ENCODE measurements around the gene ABI2.
A peak's percentile ranks its signal among the peaks of the same experiment; 100 is the strongest.
"Not testable (repeated sequence)": the region's sequence is repeated elsewhere in the genome, so short reads cannot be mapped to it uniquely, and the experiment has no call there.

Gene ABI2

DNA sequence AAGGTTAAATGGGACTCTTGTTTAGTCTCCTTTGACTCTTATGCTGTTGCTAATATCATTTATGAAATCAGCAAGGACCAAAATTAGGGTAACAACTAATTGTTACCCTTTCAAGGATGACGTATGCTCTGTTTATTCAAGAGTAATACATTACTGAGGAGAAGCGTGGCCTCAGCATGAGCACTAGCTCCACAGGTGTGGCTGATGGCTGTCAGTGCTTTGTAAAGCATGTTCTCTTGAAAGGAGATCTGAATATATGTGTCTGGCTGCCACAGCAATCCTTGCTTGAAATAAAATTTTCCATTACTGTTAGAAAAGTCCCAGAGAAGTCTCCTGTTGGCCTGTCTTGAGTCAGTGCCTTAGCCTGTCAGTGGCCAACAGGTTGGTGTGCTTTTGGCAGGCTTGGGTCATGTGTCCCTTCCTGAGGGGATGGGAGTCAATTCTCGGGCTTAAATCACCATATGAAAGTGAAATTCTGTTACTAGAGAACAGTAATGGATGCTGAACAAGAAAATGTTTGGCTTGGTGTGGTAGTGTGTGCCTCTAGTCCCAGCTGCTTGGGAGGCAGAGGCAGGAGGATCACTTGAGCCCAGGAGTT, 32.7 kb downstream of the ABI2 start:
- no peak for DNase-seq

DNA sequence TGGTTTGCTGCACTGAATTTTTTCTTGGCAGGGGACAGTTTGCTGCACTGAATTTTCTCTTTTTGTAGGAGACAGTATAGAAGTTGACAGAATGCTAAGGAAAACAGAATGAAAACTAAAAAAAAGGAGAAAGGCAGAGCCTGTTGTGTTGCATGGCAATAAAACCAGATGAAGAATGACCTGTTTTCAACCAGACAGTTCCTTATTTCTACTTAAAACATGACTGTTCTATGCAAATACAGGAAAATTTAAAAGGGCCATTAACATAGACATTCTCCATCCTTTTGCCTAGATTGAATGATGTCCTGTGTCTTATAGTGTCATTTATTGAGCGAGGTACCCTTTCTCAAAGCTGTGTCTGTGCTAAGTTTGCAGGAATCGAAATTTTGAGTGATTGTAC, 33.3 kb downstream of the ABI2 start:
- DNase-seq, result no peak

DNA sequence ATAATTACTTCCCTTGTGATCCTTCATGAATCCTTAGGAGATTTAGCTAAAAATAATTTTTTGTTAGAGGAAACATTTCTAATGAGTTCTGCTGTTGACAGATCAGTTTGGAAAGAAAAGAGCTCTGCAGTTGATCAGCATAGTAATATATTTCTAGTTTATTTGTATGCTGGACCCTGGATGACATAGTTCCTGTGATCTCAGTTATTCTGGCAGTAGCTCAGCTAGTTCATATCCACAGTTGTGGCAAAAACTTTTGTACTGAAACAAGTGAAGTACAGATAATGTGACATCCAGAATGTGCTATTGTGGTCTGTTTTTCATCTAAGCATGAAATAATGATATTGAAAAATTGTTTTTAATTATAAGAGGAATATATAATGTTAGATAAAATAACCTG, 33.7 kb downstream of the ABI2 start:
- no peak for DNase-seq

DNA sequence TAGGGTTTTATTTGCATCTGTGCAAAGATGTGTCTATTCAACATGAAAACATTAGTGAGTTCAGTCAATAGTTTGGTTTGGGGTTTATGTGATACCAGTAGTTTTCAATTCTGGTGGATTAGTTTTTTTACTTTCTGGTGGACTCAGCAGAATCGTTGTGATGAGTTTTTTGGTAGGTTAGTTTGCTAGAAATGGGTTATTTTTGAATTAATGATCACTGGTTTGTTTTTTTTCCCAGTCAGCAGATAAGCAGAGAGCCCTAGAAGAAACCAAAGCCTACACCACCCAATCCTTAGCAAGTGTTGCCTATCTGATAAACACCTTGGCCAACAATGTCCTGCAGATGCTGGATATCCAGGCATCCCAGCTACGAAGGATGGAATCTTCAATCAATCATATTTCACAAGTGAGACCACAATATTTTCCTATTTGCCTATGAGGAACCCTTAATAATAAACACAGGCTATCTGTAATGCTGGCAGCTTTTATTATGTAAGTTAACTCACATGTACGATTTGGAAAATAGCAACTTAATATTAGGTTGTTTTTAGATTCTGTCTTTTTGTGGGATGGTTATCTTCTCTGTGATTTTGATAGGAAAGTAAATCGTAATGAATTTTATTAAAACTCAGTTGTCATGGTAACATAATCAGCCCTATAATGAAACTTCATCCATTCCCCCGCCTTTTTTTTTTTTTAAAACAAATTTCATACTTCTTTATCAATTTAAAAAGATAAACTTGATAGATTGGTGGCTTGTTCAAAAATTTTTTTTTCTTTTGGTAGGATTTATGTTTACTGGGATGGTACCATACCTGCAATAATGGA, 38.7 kb downstream of the ABI2 start:
- no peak for DNase-seq

DNA sequence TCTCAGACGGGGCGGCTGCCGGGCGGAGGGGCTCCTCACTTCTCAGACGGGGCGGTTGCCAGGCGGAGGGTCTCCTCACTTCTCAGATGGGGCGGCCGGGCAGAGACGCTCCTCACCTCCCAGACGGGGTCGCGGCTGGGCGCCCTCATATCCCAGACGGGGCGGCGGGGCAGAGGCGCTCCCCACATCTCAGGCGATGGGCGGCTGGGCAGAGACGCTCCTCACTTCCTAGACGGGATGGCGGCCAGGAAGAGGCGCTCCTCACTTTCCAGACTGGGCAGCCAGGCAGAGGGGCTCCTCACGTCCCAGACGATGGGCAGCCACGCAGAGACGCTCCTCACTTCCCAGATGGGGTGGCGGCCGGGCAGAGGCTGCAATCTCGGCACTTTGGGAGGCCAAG, 44.5 kb downstream of the ABI2 start:
- not testable (repeated sequence) for DNase-seq

DNA sequence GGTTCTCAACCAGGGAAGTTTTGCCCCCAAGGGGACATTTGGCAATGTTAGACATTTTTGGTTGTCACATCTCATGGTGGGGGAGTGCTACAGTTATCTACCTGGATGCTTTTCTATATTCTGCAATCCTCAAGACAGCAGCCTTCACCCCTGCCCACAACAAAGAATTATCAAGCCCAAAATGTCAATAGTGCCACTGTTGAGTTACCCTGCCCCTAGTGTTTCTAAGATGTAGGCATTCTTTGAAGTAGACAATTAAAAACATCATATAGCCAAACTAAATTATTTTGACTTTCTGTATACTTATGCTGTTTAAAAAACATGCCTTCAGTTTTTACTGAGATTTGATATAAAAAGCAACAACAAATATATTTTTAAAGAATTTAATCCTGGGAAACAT, 48.0 kb downstream of the ABI2 start:
- no peak for DNase-seq

DNA sequence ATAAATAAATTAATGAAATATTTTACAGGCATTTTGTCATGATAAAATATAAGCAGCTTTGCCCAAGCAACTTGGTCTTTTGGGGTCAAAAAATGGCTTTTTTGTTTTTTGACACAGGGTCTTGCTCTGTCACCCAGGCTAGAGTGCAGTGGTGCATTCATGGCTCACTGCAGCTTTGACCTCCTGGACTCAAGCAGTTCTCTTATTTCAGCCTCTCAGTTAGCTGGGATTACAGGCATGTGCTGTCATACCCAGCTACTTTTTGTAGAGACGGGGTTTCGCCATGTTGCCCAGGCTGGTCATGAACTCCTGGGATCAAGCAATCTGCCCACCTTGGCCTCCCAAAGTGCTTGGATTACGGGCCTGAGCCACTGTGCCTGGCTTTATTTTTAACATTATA, 51.0 kb downstream of the ABI2 start:
- DNase-seq, result no peak

DNA sequence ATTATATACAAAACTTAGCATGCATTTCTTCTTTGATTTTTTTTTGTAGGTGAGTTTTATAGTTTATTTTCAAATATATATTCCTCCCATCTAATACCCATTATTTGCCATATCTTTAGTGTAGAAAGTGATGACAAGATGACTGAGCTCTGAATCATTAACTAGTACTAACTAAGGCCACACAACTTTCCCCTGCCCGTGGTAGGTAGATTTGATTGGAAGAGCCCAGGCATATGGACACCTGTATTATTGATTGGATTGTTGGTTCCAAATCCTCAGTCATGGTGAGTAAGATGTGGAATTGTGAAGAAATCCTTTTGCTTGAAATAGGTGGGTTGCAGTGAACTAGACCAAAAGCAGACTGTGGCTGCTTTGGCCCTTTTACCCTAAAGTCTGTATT, 54.8 kb downstream of the ABI2 start:
- DNase-seq, result no peak

DNA sequence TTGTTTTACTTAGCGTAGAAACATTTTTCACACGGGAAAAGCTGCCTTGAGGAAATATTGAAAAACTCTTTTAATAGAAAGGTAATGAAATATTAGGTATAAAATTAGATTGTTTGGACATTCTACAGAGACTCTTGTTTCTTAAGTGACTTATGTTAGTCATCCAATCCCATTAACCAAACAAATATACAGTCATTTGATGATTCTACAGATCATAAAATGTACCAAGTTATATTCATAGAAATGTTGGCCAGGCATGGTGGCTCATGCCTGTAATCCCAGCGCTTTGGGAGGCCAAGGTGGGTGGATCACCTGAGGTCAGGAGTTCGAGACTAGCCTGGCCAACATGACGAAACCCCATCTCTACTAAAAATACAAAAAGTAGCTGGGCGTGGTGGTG, 60.0 kb downstream of the ABI2 start:
- not testable (repeated sequence) for DNase-seq

DNA sequence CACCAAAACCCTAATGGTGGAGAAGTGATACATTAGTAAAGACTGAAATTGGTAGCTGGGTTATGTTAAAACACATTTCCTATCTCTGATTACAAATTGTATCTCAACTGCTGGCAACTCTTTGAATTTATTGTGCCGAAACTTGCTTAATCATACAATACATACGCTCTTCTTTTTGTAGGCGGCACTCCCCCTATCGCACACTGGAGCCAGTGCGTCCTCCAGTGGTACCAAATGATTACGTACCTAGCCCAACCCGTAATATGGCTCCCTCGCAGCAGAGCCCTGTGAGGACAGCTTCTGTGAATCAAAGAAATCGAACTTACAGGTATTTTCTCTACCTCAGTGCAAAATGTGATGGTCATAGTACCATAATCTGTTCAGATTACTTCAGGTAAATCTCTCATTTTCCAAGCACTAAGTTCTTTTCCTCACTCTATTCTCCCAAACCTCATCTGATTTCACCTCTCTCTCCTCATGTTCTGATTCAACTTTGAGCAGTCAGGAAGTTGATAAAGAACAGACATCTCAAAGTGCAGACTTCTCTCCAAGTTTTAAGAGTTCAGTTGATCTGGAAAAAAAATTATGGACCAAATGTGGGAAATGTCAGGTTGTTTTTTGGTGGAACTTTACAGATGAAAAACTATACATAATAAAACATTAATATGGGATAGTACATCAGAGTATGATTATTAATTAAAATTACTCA, 66.5 kb downstream of the ABI2 start:
- DNase-seq, result no peak

DNA sequence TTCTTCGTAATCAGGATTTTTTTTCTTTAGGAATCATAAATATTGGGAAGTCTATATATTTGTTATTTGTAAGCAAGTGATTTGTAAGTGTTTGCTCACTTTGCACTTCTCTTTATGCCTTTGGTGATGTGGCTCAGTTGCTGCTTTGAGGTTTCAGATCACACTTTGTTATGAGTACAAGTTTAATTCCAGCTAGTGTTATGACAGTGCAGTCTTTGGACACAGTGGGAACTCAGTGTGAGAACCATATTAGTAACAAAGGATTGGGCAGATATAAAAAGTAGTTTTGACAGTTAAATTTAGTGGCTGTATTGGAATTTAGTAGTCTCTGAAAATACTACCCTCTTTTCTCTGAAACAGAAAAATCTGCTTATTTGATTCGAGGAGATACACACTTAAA, 67.7 kb downstream of the ABI2 start:
- DNase-seq, result no peak

DNA sequence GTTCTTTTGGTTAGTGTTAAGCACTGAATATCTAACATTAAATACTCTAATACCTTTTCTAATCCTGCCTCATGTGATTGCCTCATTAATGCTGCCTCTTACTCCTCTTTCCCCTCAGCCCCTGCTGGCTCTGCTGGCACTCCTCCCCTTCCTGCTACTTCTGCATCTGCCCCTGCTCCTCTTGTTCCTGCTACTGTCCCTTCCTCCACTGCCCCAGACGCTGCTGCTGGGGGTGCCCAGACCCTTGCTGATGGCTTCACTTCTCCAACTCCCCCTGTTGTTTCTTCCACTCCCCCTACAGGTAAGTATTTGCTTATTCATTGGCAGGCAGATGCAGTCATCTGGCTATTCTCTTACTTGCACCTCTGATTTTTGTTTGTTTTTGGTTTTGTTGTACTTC, 68.5 kb downstream of the ABI2 start:
- no peak for DNase-seq

DNA sequence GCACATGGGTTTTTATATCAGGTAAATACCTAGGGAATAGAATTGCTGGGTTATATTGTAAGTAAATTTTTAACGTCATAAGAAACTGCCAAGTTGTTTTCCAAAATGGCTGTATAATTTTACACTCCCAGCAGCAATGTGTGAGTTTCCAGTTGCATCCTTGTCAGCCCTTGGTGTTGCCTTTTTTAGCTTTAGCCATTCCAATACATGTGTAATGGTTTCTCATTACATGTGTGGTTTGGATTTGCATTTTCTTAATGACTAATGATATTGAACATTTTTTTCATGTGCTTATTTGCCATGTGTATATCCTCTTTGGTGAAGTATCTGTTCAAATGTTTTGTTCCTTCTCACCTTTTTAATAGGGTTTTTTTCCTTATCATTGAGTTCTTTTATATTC, 70.8 kb downstream of the ABI2 start:
- peak; percentile 15 for DNase-seq

DNA sequence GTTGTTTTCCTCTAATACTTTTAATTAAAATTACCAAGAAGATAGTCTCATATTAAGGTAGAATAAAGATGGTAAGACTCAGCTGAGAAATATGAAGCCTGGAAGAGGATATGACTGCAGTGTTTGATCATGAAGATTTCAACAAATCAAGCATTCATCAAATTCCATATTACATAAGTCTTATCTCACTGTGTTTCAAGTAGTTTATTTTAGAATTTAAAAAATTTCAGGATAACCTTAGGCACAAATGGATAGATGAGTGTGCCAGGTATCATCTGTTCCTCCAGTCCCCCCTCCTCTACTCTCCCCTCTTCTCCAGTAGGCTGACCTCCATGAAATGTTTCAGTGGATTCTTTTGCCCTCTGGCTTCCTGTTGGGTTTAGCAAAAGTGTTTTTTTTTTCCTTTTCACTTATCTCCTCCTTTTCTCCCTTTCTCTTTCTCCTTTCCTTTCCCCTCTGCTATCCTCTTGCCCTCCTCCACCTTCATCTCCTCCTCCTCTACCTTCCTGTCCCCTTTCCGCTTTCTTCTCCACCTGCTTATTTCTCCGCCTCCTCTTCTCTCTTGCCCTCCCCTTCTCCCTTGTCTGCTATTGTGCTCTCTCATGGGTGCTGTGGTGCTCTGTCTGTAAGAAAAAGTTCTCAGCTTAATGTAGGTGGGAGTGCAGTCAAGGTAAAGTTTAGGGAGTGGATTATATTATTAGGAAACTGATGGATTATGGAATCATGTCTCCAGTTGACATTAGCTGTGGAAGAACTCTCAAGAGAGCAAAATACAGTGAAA, 72.8 kb downstream of the ABI2 start:
- DNase-seq, result peak; percentile 17

DNA sequence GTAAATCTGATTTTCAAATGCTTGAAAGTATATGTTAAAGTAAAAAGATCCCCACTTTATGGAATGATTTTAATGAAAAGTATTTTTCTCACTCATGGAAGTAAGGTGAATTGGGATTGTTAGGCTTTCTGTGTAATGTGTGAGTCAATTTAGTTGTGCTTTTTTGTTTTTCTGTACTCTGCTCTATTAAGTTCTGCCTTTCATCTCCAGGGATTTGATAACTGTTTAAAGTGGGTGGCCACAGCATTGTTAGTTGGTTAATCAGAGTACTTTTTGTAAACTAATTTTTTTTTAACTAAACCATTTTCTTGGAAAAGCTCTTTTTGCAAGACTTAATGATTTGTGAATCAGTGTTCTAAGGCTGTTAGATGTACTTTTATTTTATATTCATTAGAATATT, 76.8 kb downstream of the ABI2 start:
- DNase-seq, result peak; percentile 45

DNA sequence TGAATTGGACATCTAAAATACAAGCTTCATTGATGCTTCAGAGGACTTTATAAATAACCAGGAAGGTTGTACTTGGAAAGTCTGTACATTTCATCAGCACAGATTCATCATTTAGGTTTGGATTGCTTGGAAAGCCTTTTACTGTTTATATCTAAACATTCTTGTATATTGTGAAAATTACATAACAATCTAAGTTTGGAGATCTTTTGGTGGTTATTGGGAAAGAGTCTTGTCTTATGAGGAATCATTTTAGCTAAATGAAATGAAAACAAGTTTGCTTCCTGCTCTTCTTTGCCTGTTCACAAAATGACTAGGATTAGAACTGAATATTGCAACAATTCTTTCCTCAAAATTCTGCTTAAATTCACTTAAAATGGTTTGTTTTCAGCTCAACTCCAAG, 79.3 kb downstream of the ABI2 start:
- no peak for DNase-seq

DNA sequence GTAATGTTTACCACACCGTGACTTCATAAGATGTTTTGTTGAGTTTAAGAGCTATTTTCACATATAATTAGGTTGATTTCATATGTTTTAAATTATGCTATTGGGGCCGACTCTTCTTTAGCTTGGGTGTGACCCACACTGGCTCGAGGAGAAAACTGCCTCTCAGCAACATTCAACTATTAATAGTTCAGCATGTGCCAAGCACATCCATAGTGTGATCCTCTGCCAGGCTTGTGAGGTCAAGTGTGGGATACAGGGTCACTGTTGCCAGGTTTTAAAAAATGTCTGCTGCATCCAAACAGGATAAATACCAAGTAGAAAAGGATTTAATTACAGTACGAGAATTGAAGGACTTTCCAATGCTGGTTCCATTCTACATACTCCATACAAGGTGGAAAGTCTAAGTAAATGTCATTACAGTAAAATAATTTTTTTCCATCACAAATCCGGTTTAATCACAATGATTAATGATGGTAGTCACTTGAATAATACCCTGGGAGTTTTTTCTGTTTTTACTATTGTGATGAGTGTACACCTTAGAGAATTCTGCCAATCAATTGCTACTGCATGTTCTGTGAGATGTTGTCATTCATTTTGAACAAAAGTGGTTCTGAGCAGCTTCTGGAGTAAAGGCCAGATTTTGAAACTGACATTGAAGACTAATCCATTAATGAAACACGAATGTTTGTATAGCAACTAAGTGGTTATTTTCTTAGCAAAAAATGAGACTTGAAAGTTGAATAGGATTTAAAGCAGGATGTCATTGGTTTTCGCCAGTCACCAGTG, 84.5 kb downstream of the ABI2 start:
- DNase-seq, result no peak

DNA sequence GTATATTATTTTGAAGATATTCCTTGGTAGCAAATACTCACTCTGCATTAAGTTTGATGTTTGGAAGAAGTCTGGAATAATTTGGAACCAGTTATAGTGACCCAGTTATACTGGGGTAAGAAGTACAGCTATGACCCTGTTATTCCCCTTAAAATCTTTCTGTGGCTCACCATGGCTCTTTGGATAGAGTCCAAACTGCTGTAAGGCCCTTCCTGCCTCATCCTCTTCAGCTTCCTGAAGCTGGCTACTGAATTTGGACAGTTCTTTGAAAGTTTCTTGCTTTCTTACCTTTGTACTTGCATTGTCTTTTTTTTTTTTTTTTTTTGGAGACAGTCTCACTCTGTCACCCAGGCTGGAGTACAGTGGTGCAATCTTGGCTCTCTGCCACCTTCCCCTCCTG, 85.6 kb downstream of the ABI2 start:
- no peak for DNase-seq

DNA sequence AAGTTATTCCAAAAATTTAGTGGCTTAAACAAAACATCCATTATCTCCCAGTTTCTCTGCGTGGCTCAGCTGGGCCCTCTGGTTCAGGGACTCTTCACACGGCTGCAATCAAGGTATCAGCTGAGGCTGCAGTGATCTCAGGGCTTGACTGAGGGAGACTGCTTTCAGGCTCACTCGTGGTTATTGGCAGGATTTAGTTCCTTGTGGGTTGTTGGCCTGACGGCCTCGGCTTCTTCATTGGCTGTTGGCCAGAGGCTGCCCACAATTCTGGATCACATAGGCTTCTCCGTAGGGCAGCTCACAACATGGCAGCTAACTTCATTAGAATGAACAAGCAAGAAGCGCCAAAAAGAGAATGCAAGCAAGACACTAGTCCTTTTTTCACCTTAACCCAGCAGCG, 90.1 kb downstream of the ABI2 start:
- DNase-seq, result no peak

DNA sequence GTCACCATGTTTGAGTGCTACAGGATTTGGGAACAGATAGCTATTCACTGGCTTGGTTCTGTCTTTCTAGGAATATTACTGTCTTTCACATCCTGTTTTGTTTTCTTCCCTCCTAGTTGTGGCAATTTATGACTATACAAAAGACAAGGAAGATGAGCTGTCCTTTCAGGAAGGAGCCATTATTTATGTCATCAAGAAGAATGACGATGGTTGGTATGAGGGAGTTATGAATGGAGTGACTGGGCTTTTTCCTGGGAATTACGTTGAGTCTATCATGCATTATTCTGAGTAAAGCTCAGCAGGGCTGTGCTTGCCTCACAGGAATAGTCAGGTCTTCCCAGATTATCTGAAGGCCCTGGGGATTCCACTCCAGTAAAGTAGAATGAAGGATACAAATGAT, 98.9 kb downstream of the ABI2 start:
- peak; percentile 89 for DNase-seq

DNA sequence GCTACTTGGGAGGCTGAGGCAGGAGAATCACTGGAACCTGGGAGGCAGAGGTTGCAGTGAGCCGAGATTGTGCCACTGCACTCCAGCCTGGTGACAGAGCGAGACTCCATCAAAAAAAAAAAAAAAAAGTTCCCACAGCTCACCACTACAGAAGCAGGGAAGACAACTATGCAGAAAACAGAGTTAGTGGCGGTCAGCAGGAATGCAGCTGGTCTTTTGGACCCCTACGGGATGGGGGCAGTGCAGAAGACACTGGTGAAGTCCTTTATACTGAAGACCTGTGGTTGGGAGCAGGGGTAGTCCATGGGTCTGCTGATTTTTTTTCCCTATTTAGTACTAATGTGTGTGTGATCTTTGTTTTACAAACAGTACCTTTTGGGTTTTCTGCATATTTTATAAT, 101.4 kb downstream of the ABI2 start:
- DNase-seq, result not testable (repeated sequence)

DNA sequence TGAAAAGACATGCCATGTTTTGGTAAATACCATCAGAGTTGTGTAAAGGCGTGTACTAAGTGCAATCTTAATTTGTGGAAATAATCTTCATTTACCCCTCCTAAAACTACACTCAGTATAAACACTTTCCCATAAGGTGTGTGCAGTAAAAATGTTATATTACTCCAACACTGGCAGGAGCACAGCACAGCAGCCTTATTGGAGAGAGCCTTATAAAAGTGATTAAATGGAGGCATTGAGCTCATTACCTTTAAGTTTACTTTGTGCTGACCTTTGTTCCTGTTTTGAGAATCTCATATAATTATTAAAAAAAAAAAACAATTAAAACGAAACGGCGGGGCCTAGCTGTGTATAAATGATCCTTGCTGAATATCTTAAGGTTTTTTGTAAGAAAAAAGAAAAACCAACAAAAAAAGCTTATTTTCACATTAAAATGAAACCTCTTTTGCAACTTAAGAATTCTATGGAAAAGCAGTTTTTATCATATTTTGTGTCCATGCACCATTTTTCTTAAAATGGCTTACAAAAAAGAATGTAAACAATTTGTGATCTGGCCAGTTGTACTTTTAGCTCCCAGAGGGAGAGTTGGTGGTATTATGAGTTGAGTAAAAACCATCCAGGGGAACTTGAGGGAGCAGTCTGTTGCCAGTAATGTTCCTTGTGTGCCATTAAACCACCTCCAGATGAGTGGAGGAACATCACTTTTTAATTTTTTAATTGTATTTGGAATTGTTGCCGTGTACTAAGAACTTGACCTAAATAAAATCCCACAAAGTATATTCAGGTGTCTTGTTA, 103.4 kb downstream of the ABI2 start:
- DNase-seq, result no peak

All from fibroblast of skin of right quadriceps (primary cell).